ENCODE data around the gene CTRB1.

DNA sequence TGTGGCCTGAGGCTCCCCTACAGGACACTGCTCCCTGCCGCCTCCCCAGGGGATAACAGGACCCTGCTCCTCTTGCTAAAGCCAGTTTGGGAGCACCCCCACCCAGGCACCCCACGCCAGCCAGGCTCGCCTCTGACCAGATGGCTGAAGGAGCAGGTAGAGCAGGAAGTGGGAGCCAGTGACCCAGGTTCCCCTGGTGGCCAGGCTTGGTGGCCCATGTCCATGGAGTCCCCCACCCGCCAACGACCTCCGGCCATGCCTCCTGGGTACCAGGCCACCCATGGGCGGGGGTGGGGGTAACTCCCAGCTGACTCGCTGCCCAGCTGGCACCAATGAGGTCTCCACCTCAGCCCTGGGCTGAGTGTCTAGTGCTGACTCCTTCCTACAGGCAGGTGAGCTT is 22.6 kb downstream of the CTRB1 start:
- TF ChIP-seq, protein P1, sequence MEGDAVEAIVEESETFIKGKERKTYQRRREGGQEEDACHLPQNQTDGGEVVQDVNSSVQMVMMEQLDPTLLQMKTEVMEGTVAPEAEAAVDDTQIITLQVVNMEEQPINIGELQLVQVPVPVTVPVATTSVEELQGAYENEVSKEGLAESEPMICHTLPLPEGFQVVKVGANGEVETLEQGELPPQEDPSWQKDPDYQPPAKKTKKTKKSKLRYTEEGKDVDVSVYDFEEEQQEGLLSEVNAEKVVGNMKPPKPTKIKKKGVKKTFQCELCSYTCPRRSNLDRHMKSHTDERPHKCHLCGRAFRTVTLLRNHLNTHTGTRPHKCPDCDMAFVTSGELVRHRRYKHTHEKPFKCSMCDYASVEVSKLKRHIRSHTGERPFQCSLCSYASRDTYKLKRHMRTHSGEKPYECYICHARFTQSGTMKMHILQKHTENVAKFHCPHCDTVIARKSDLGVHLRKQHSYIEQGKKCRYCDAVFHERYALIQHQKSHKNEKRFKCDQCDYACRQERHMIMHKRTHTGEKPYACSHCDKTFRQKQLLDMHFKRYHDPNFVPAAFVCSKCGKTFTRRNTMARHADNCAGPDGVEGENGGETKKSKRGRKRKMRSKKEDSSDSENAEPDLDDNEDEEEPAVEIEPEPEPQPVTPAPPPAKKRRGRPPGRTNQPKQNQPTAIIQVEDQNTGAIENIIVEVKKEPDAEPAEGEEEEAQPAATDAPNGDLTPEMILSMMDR (IDR thresholded peaks at IDR 0.05), result no peak
- TF ChIP-seq EP300 (IDR thresholded peaks at IDR 0.05), result no peak
- no peak for TF ChIP-seq POLR2A (IDR thresholded peaks at IDR 0.05)
- TF ChIP-seq POLR2AphosphoS5 (IDR thresholded peaks at IDR 0.05), result no peak

Measured in gastroesophageal sphincter (tissue), 3 donors.